HepG2 (cell line): ENCODE data around the gene MAFF. TPM values are rescaled to one million over a fixed set of nuclear protein-coding genes. Genes with fewer than 3 reads are reported as not detected.

ENCODE experiments used
- ATAC-seq: fragments of 200-7000 bp; cut with Tn5 transposase; 3 replicates; pipeline ENCODE4 v1.9.1; 2020; ENCODE audit warnings: mild to moderate bottlenecking, moderate library complexity
- BruUV-seq: library from RNA; stranded (reverse); fragments of 400-500 nt; replicated peaks from 2 replicates; lab custom pipeline; 2021; lab: Mats Ljungman, UMichigan
- CTCF ChIA-PET: fragments of 300-600 bp; formaldehyde crosslinking; extraction: SDS; loops from one replicate; lab custom pipeline; 2021; ENCODE audit warnings: low total read pairs, inconsistent platforms, low intra/inter-chr PET ratio; lab: Yijun Ruan, JAX
- POLR2A ChIA-PET: fragments of 350-600 bp; sonication (Branson Sonifier 250); formaldehyde crosslinking; loops from one replicate; lab custom pipeline; 2020; ENCODE audit warnings: antibody characterized with exemption, inconsistent platforms; lab: Yijun Ruan, JAX
- DNase-seq: peaks from one replicate; pipeline ENCODE4 v3.0.0-alpha.2; 2015; ENCODE audit warnings: low spot score
- FAIRE-seq: peaks from 3 replicates; lab custom pipeline; 2011; peaks lifted over from hg19 to GRCh38; lab: Jason Lieb, UNC
- H2AFZ ChIP-seq: one replicate; pipeline ENCODE4 v1.6.1; 2011; ENCODE audit warnings: low read length, inconsistent platforms
- H3K27ac ChIP-seq: fragments of 300-600 bp; 3 replicates; pipeline ENCODE4 v1.8.0; 2011; ENCODE audit warnings: mixed run types, mild to moderate bottlenecking, mixed read lengths, low read length, inconsistent platforms; ENCODE audit not compliant: insufficient read depth; ENCODE audit errors: extremely low read length
- H3K27me3 ChIP-seq, 2 experiments: fragments of 200-600 bp in 1 of 2; 2 replicates in 1 of 2; 3 replicates in 1 of 2; pipeline versions ENCODE4 v1.6.0 to v1.8.0; 2011; ENCODE audit warnings: low read length in 2 of 2, mild to moderate bottlenecking in 2 of 2, moderate library complexity in 2 of 2, inconsistent platforms in 1 of 2; ENCODE audit not compliant: insufficient read depth in 2 of 2, control insufficient read depth in 1 of 2
- H3K36me3 ChIP-seq, 2 experiments: fragments of 200-600 bp in 1 of 2; replicated peaks in 1 of 2; 2 replicates in 1 of 2; 3 replicates in 1 of 2; pipeline versions ENCODE4 v1.5.1 to v1.8.0; 2011; ENCODE audit warnings: low read length in 2 of 2, inconsistent platforms in 1 of 2; ENCODE audit not compliant: insufficient read depth in 2 of 2, control insufficient read depth in 1 of 2
- H3K4me1 ChIP-seq: 2 replicates; pipeline ENCODE4 v1.5.1; 2012; ENCODE audit warnings: low read length, inconsistent platforms; ENCODE audit not compliant: insufficient read depth
- H3K4me2 ChIP-seq: 2 replicates; pipeline ENCODE4 v1.6.0; 2011; ENCODE audit warnings: low read depth, low read length, inconsistent platforms
- H3K4me3 ChIP-seq, 3 experiments: fragments of 200-600 bp in 1 of 3; sonication (generic), shearing (Covaris generic) in 1 of 3; replicated peaks in 1 of 3; 2 replicates each; pipeline ENCODE4 v1.5.1; 2011 to 2016; ENCODE audit warnings: low read length in 3 of 3, inconsistent platforms in 2 of 3, low read depth in 2 of 3, mild to moderate bottlenecking in 2 of 3, control low read depth in 1 of 3, mixed read lengths in 1 of 3; ENCODE audit not compliant: insufficient read depth in 1 of 3
- H3K79me2 ChIP-seq: one replicate; pipeline ENCODE4 v1.6.1; 2011; ENCODE audit warnings: low read length, inconsistent platforms; ENCODE audit not compliant: insufficient read depth
- H3K9ac ChIP-seq: 2 replicates; pipeline ENCODE4 v1.6.0; 2011; ENCODE audit warnings: mild to moderate bottlenecking, low read depth, low read length, inconsistent platforms; ENCODE audit not compliant: insufficient read depth
- H3K9me3 ChIP-seq: 2 replicates; pipeline ENCODE4 v1.5.1; 2012; ENCODE audit warnings: mild to moderate bottlenecking, low read length
- H4K20me1 ChIP-seq: 2 replicates; pipeline ENCODE4 v1.6.0; 2011; ENCODE audit warnings: inconsistent platforms, mild to moderate bottlenecking, low read length, moderate library complexity; ENCODE audit not compliant: insufficient read depth
- CTCF ChIP-seq: sonication (generic); formaldehyde crosslinking; IDR thresholded peaks from 2 replicates; pipeline ENCODE4 v1.5.0; 2020; ENCODE audit warnings: mild to moderate bottlenecking, missing genetic modification reagents, moderate library complexity
- RAD21 ChIP-seq: fragments of 450-650 bp; formaldehyde crosslinking; IDR thresholded peaks from 2 replicates; pipeline ENCODE4 v1.5.0; 2020; ENCODE audit warnings: mild to moderate bottlenecking
- SMC3 ChIP-seq: IDR thresholded peaks from 2 replicates; pipeline ENCODE4 v1.6.1; 2011; ENCODE audit warnings: low read length, improper control_type of control experiment
- STAG1 ChIP-seq: sonication (generic); formaldehyde crosslinking; IDR thresholded peaks from 2 replicates; pipeline ENCODE4 v1.4.0; 2020; ENCODE audit warnings: missing genetic modification reagents
- ZBTB26 ChIP-seq: IDR thresholded peaks from 2 replicates; pipeline ENCODE4 v1.6.1; 2016; ENCODE audit warnings: missing compliant biosample characterization, missing genetic modification reagents, borderline replicate concordance
- ZBTB33 ChIP-seq: sonication (generic); formaldehyde crosslinking; IDR thresholded peaks from 2 replicates; pipeline ENCODE4 v1.4.0; 2020; ENCODE audit warnings: missing genetic modification reagents
- ZBTB38 ChIP-seq: sonication (generic); formaldehyde crosslinking; IDR thresholded peaks from 2 replicates; pipeline ENCODE4 v1.5.1; 2020; ENCODE audit warnings: mild to moderate bottlenecking, missing genetic modification reagents
- ZSCAN20 ChIP-seq: sonication (generic); formaldehyde crosslinking; IDR thresholded peaks from 2 replicates; pipeline ENCODE4 v1.4.0; 2020; ENCODE audit warnings: missing genetic modification reagents, mild to moderate bottlenecking, borderline replicate concordance
- WGBS: methylation state at CpG from one replicate; pipeline ENCODE4 v1.1.6; 2017; ENCODE audit warnings: low lambda C conversion rate; 5-methylcytosine and 5-hydroxymethylcytosine counted together
- in situ Hi-C: cut with HindIII; loops from 2 replicates; pipeline ENCODE4 v1.10.0; 2017; ENCODE audit warnings: low pct_unique_long_range_greater_than_20kb; ENCODE audit not compliant: extremely low pct_ligation_motif_present
- intact Hi-C: fragments of 100-400 bp; cut with micrococcal nuclease; formaldehyde crosslinking; loops from one replicate; pipeline ENCODE4 v1.10.0; 2022; ENCODE audit not compliant: unreplicated experiment
- polyA plus RNA-seq, 8 experiments: library from polyadenylated mRNA; depleted of rRNA in 3 of 8; stranded (reverse) in 7 of 8; unstranded in 1 of 8; fragments of >200 nt; fragmentation: Illumina TruSeq in 4 of 8; extraction: Trizol in 4 of 8; gene quantifications; 2 replicates each; pipeline versions ENCODE4 v1.2.1 to v1.2.3, GENCODE V29; 2011 to 2016; ENCODE audit warnings: low read depth in 4 of 8, missing spikeins in 1 of 8, mixed read lengths in 1 of 8; ENCODE audit not compliant: insufficient read depth in 1 of 8
- total RNA-seq, 5 experiments: library from RNA; depleted of rRNA; stranded (reverse); fragments of >200 nt; fragmentation: Illumina TruSeq; extraction: Trizol; gene quantifications; 2 replicates each; pipeline ENCODE4 v1.2.3, GENCODE V29; 2016; ENCODE audit warnings: low read depth in 1 of 5
- TF ChIP-seq, protein P1 (sequence below): sonication (generic); formaldehyde crosslinking; IDR thresholded peaks from 2 replicates; pipeline ENCODE4 v1.4.0; 2020; ENCODE audit warnings: missing genetic modification reagents, mild to moderate bottlenecking, borderline replicate concordance

Gene MAFF
- total and polyA plus RNA-seq, 2 of the 13 experiments (the other 11 are each of a cell fraction or from before 2014, with no cell fraction given), result 5.4 to 14.3 TPM

GRCh38 chr22:38230108-38230825, 28.5 kb downstream of the MAFF start:
- no TSS peak for BruUV-seq
- no peak overlapping the region for H2AFZ ChIP-seq
- no peak overlapping the region for H3K9ac ChIP-seq
- H3K79me2 ChIP-seq, result no peaks in the 10 kb centered on the region
- no peaks in the 10 kb centered on the region for H3K27me3 ChIP-seq
- TF ChIP-seq ZBTB33 (CRISPR knock-in tag) (no peak), RAD21 (CRISPR knock-in tag) (0 out of 2 replicates have a peak, but pooled peaks have one; percentile 14), ZBTB38 (0 out of 2 replicates have a peak, but pooled peaks have one; percentile 38), CTCF (CRISPR knock-in tag) (peak; percentile 49), ZBTB26 (peak; percentile 64; the same call in 1 of the 2 replicates), ZSCAN20 (CRISPR knock-in tag) (no peak), STAG1 (CRISPR knock-in tag) (peak; percentile 63), SMC3 (peak; percentile 30; the same call in 1 of the 2 replicates)
- TF ChIP-seq, protein P1, sequence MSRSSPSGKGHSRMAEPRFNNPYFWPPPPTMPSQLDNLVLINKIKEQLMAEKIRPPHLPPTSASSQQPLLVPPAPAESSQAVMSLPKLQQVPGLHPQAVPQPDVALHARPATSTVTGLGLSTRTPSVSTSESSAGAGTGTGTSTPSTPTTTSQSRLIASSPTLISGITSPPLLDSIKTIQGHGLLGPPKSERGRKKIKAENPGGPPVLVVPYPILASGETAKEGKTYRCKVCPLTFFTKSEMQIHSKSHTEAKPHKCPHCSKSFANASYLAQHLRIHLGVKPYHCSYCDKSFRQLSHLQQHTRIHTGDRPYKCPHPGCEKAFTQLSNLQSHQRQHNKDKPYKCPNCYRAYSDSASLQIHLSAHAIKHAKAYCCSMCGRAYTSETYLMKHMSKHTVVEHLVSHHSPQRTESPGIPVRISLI (CRISPR knock-in tag), result no peak
- no peak overlapping the region for H3K27ac ChIP-seq
- H3K4me1 ChIP-seq, result peaks cover 26% of the 10 kb centered on the region
- in situ Hi-C loops (no loop called here), intact Hi-C loops (no loop called here)
- CTCF ChIA-PET, result interaction anchor here (0.7 kb wide), 1 partner anchor 129 kb away, joined by 3 read pairs; no protein-coding TSS in a partner anchor
- no peak overlapping the region for H3K4me3 ChIP-seq
- POLR2A ChIA-PET, result no interaction called here
- no peaks in the 10 kb centered on the region for H4K20me1 ChIP-seq
- WGBS, result 97% methylated on average over 11 of the region's 15 CpGs
- FAIRE-seq (no peak), DNase-seq (peak; percentile 20), ATAC-seq (no peak)
- H3K4me2 ChIP-seq, result no peak overlapping the region
- H3K9me3 ChIP-seq, result no peaks in the 10 kb centered on the region
- H3K36me3 ChIP-seq, result peaks cover 15 to 44% of the 10 kb centered on the region in 2 experiments; a peak in 4 of 5 replicates
